Articular chondrocyte of knee joint (primary cell): Measurements from ENCODE around the gene CCNG2. TPM values are rescaled to one million over a fixed set of nuclear protein-coding genes. Genes with fewer than 3 reads are reported as not detected.

Experiments used
- small RNA-seq: library from RNA; depleted of rRNA; stranded (forward); fragments of <200 nt; gene quantifications from one replicate; pipeline ENCODE3, GENCODE V24; 2012
- total RNA-seq: library from RNA; depleted of rRNA; stranded (reverse); fragments of >200 nt; gene quantifications from 2 replicates; pipeline ENCODE4 v1.2.3, GENCODE V29; 2012

The CCNG2 gene, protein sequence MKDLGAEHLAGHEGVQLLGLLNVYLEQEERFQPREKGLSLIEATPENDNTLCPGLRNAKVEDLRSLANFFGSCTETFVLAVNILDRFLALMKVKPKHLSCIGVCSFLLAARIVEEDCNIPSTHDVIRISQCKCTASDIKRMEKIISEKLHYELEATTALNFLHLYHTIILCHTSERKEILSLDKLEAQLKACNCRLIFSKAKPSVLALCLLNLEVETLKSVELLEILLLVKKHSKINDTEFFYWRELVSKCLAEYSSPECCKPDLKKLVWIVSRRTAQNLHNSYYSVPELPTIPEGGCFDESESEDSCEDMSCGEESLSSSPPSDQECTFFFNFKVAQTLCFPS
- total RNA-seq: 138 and 162 TPM in 2 replicates

DNA sequence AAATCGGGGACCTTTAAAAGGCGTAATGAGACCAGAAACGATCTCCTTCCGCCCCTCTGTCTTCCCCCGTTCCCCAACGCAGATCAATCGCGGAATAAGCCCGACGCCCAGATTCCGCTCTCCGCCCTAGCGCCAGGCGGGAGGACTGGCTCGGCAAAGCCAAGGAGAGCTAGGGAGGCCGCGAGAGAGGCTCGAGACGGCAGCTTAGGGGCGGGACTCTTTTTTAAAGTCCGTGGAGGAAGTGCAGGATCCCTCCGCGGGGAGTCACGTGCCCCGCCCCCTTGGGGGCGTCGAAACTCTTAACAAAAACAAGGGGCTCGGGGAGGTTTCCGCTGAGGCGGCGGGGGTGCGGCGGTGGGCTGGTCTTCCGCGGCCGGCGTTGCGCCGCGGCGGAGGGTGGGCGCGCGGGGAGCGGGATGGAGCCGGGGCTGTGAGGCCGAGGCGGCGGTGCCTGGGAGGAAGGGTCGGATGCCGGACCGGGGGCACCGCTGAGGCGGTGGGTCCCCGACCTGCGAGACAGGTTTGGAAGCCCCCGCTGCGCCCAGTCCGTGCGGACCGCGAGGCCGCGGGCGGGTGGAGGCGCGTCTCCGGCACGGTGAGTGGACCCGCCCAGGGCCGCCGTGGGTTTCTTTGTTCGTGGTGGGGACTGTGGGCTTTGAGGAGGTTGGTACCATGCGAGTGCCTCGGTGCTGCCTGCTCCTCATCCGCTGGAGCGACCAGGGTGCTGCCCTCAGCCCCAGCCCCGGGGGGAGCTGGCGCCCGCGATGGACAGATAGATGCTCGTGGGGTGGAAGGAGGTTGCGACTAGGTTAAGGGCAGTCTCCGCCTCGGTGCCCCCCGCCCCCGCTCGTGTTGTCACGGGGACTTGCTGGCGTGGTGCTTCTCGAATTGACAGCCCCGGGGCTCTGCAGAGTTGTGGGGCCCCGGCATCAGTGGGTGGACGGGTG, at the start of gene CCNG2:
TSS of gene CCNG2 (plus strand) at position 296 of the 947 bp plus-strand sequence. CDS start 1,326 bp downstream, outside the sequence.

Small RNA genes lying within 50 kb of the gene (small RNA-seq; reads per million reads assigned to genes)
- gene RNU6-1187P: not detected

Other genes with a start within 250 kb of the CCNG2 start
- gene SEPTIN11, start 207.5 kb upstream of the CCNG2 start, total RNA-seq: 410 and 438 TPM in 2 replicates
- gene CCNI, start 81.2 kb upstream of the CCNG2 start, total RNA-seq: 321 and 343 TPM in 2 replicates